Activated CD8-positive, alpha-beta memory T cell treated with anti-CD3 and anti-CD28 coated beads, Interleukin-2, amount 50 U/mL, for 1 hour (primary cell): ENCODE measurements around the gene IL34.

Experiments used
- DNase-seq: peaks from one replicate; pipeline ENCODE4 v3.0.0-alpha.2; 2020; ENCODE audit errors: extremely low read depth

The IL34 gene

GRCh38 chr16:70678121-70678897, 31.9 kb downstream of the IL34 start:
- DNase-seq = no peak

- DNase-seq = no peak
Observed at GRCh38 chr16:70678898-70679670, 32.7 kb downstream of the IL34 start.

- DNase-seq = no peak
Observed at GRCh38 chr16:70679671-70680494, 33.5 kb downstream of the IL34 start.

GRCh38 chr16:70680495-70681381, 34.4 kb downstream of the IL34 start:
- no peak for DNase-seq

- DNase-seq = no peak
Observed at GRCh38 chr16:70681382-70682238, 35.3 kb downstream of the IL34 start.

- DNase-seq = no peak
Observed at GRCh38 chr16:70682239-70683145, 36.1 kb downstream of the IL34 start.

GRCh38 chr16:70683146-70683944, 37.0 kb downstream of the IL34 start:
- no peak for DNase-seq

- no peak for DNase-seq
Observed at GRCh38 chr16:70684146-70685060, 38.0 kb downstream of the IL34 start.

GRCh38 chr16:70685061-70685937, 38.9 kb downstream of the IL34 start:
- no peak for DNase-seq

- no peak for DNase-seq
Observed at GRCh38 chr16:70685938-70686375, 39.6 kb downstream of the IL34 start, which contains the start of gene MTSS2. TSS of gene MTSS2 (minus strand) at chr16:70686053. CDS start at chr16:70685791, 262 bp downstream.

GRCh38 chr16:70686376-70687101, 40.2 kb downstream of the IL34 start:
- DNase-seq = no peak

GRCh38 chr16:70687102-70687511, 40.7 kb downstream of the IL34 start:
- no peak for DNase-seq

- DNase-seq = no peak
Observed at GRCh38 chr16:70687671-70688245, 41.4 kb downstream of the IL34 start.

GRCh38 chr16:70688246-70688742, 41.9 kb downstream of the IL34 start:
- no peak for DNase-seq
